GM23248 (cell line): ENCODE data around the gene DHCR24. TPM values are rescaled to one million over a fixed set of nuclear protein-coding genes. Genes with fewer than 3 reads are reported as not detected.

ENCODE experiments used
- DNase-seq: peaks from one replicate; pipeline ENCODE4 v3.0.0-alpha.2; 2015
- H2AFZ ChIP-seq: fragments of 200-600 bp; sonication (generic); 2 replicates; pipeline ENCODE4 v1.6.1; 2016; ENCODE audit warnings: antibody characterized with exemption
- H3F3A ChIP-seq: fragments of 200-600 bp; sonication (generic); 2 replicates; pipeline ENCODE4 v1.6.1; 2016; ENCODE audit warnings: mild to moderate bottlenecking, antibody characterized with exemption, mixed run types; ENCODE audit not compliant: insufficient read depth
- H3K27ac ChIP-seq: fragments of 200-600 bp; sonication (generic); 2 replicates; pipeline ENCODE4 v1.5.1; 2016; ENCODE audit warnings: mild to moderate bottlenecking
- H3K27me3 ChIP-seq: fragments of 200-600 bp; sonication (generic); replicated peaks from 2 replicates; pipeline ENCODE4 v1.6.1; 2016; ENCODE audit warnings: mild to moderate bottlenecking; ENCODE audit not compliant: insufficient read depth
- H3K36me3 ChIP-seq: fragments of 200-600 bp; sonication (generic); 2 replicates; pipeline ENCODE4 v1.6.1; 2016; ENCODE audit warnings: low read depth, mild to moderate bottlenecking
- H3K4me1 ChIP-seq: fragments of 200-600 bp; sonication (generic); 2 replicates; pipeline ENCODE4 v1.6.1; 2016; ENCODE audit warnings: mild to moderate bottlenecking; ENCODE audit not compliant: insufficient read depth
- H3K4me2 ChIP-seq: fragments of 200-600 bp; sonication (generic); one replicate; pipeline ENCODE4 v1.6.1; 2016; ENCODE audit warnings: mild to moderate bottlenecking; ENCODE audit not compliant: unreplicated experiment
- H3K4me3 ChIP-seq: fragments of 200-600 bp; sonication (generic); 2 replicates; pipeline ENCODE4 v1.5.1; 2016; ENCODE audit warnings: mild to moderate bottlenecking
- H3K79me2 ChIP-seq: fragments of 200-600 bp; sonication (generic); 2 replicates; pipeline ENCODE4 v1.6.1; 2016; ENCODE audit warnings: mild to moderate bottlenecking; ENCODE audit not compliant: insufficient read depth
- H3K9ac ChIP-seq: fragments of 200-600 bp; sonication (generic); 2 replicates; pipeline ENCODE4 v1.6.1; 2016; ENCODE audit warnings: mild to moderate bottlenecking
- H3K9me2 ChIP-seq: fragments of 200-600 bp; sonication (generic); 2 replicates; pipeline ENCODE4 v1.6.1; 2016; ENCODE audit warnings: mixed run types, mild to moderate bottlenecking, moderate library complexity; ENCODE audit not compliant: insufficient read depth
- H3K9me3 ChIP-seq: fragments of 200-600 bp; sonication (generic); one replicate; pipeline ENCODE4 v1.6.1; 2017; ENCODE audit warnings: low read depth
- H4K20me1 ChIP-seq: fragments of 200-600 bp; sonication (generic); 2 replicates; pipeline ENCODE4 v1.6.0; 2016; ENCODE audit not compliant: insufficient read depth
- EZH2 ChIP-seq: fragments of 200-600 bp; sonication (generic); IDR thresholded peaks from 2 replicates; pipeline ENCODE4 v1.6.1; 2018; ENCODE audit warnings: antibody characterized with exemption, mild to moderate bottlenecking; ENCODE audit not compliant: insufficient read depth, poor library complexity, severe bottlenecking
- EZH2phosphoT487 ChIP-seq: fragments of 200-600 bp; sonication (generic); IDR thresholded peaks from 2 replicates; pipeline ENCODE4 v1.6.1; 2018; ENCODE audit warnings: antibody characterized with exemption, moderate library complexity, mild to moderate bottlenecking, low read depth; ENCODE audit not compliant: insufficient read depth
- WGBS, 2 experiments: methylation state at CpG; one replicate each; pipeline ENCODE4 v1.1.6; 2015 to 2017; ENCODE audit warnings: low lambda C conversion rate in 2 of 2, low coverage in 1 of 2; ENCODE audit errors: missing lambda C conversion rate in 2 of 2; 5-methylcytosine and 5-hydroxymethylcytosine counted together
- in situ Hi-C: fragments of 300-500 bp; cut with MboI; formaldehyde crosslinking; loops from 2 replicates; pipeline ENCODE4 v1.15.0; 2020
- polyA plus RNA-seq: library from polyadenylated mRNA; unstranded; fragments of >200 nt; fragmentation: Nextera tagmentation; extraction: Ambion mirVana; gene quantifications from 2 replicates; pipeline ENCODE4 v1.2.1, GENCODE V29; 2016
- total RNA-seq: library from RNA; depleted of rRNA; stranded (reverse); fragments of >200 nt; shearing (Covaris generic); gene quantifications from 2 replicates; pipeline ENCODE4 v1.2.3, GENCODE V29; 2014

The DHCR24 gene
- total and polyA plus RNA-seq, 2 experiments from 2014 or later = 42.5 to 63.4 TPM

- H4K20me1 ChIP-seq = no peaks in the 10 kb centered on the region
- no peak overlapping the region for H3K27ac ChIP-seq
- H3K4me1 ChIP-seq = peaks cover 41% of the 10 kb centered on the region
- peak overlapping the region; percentile 75; the same call in 1 of the 2 replicates for H3K4me3 ChIP-seq
- H2AFZ ChIP-seq = no peak overlapping the region
- H3K9ac ChIP-seq = no peak overlapping the region
- H3F3A ChIP-seq = peaks cover 17% of the 10 kb centered on the region; the same call in 1 of the 2 replicates
- H3K4me2 ChIP-seq = peak overlapping the region; percentile 88
- H3K9me2 ChIP-seq = no peaks in the 10 kb centered on the region
- in situ Hi-C loops = no loop called here
- DNase-seq = no peak
- peaks cover 32% of the 10 kb centered on the region for H3K79me2 ChIP-seq
- TF ChIP-seq EZH2 (no peak), EZH2phosphoT487 (no peak)
- no peaks in the 10 kb centered on the region for H3K9me3 ChIP-seq
- H3K36me3 ChIP-seq = 0 out of 2 replicates have a peak, but pooled peaks cover 2% of the 10 kb centered on the region
- WGBS, 2 experiments = 75 to 78% methylated on average over 4 of the region's 4 CpGs
- H3K27me3 ChIP-seq = no peaks in the 10 kb centered on the region
These were observed 1.7 kb downstream of the DHCR24 start for GRCh38 chr1:54885237-54885679.

- Histone ChIP-seq H3K9ac (no peak overlapping the region), H3K4me1 (peaks cover 41% of the 10 kb centered on the region), H3F3A (peaks cover 17% of the 10 kb centered on the region; the same call in 1 of the 2 replicates), H3K79me2 (peaks cover 33% of the 10 kb centered on the region), H2AFZ (no peak overlapping the region), H3K36me3 (0 out of 2 replicates have a peak, but pooled peaks cover 4% of the 10 kb centered on the region), H3K9me2 (no peaks in the 10 kb centered on the region), H3K27me3 (no peaks in the 10 kb centered on the region), H3K9me3 (no peaks in the 10 kb centered on the region), H3K27ac (no peak overlapping the region), H4K20me1 (no peaks in the 10 kb centered on the region), H3K4me3 (no peak overlapping the region), H3K4me2 (no peak overlapping the region)
- 37% methylated on average over 3 of the region's 3 CpGs for WGBS, 2 experiments
- in situ Hi-C loops = no loop called here
- DNase-seq = no peak
- TF ChIP-seq EZH2 = no peak
- TF ChIP-seq EZH2phosphoT487 = no peak
These were observed 2.2 kb downstream of the DHCR24 start for GRCh38 chr1:54884768-54885167.

GRCh38 chr1:54884135-54884586 is 2.8 kb downstream of the DHCR24 start:
- Histone ChIP-seq H3K79me2 (peaks cover 33% of the 10 kb centered on the region), H3K27me3 (no peaks in the 10 kb centered on the region), H3F3A (peaks cover 17% of the 10 kb centered on the region; the same call in 1 of the 2 replicates), H3K9ac (no peak overlapping the region), H3K4me1 (peaks cover 41% of the 10 kb centered on the region), H3K36me3 (0 out of 2 replicates have a peak, but pooled peaks cover 4% of the 10 kb centered on the region), H2AFZ (no peak overlapping the region), H3K4me3 (no peak overlapping the region), H3K4me2 (peak overlapping the region; percentile 56), H3K9me3 (no peaks in the 10 kb centered on the region), H4K20me1 (no peaks in the 10 kb centered on the region), H3K27ac (peak overlapping the region; percentile 44), H3K9me2 (no peaks in the 10 kb centered on the region)
- WGBS, 2 experiments = 13 to 21% methylated on average over 3 of the region's 3 CpGs
- TF ChIP-seq EZH2 = no peak
- no peak for TF ChIP-seq EZH2phosphoT487
- in situ Hi-C loops = no loop called here
- peak; percentile 25 for DNase-seq

GRCh38 chr1:54883349-54884102 is 3.5 kb downstream of the DHCR24 start:
- TF ChIP-seq EZH2 (no peak), EZH2phosphoT487 (no peak)
- Histone ChIP-seq H3K9me2 (no peaks in the 10 kb centered on the region), H4K20me1 (no peaks in the 10 kb centered on the region), H3K4me1 (peaks cover 41% of the 10 kb centered on the region), H3K27ac (peak overlapping the region; percentile 44), H3K36me3 (0 out of 2 replicates have a peak, but pooled peaks cover 4% of the 10 kb centered on the region), H3K79me2 (peaks cover 33% of the 10 kb centered on the region), H3F3A (peaks cover 17% of the 10 kb centered on the region; the same call in 1 of the 2 replicates), H3K9ac (no peak overlapping the region), H2AFZ (no peak overlapping the region), H3K4me2 (peak overlapping the region; percentile 56), H3K4me3 (no peak overlapping the region), H3K9me3 (no peaks in the 10 kb centered on the region), H3K27me3 (no peaks in the 10 kb centered on the region)
- in situ Hi-C loops = no loop called here
- 54 to 58% methylated on average over 10 of the region's 10 CpGs for whole genome bisulfite sequencing, 2 experiments
- peak; percentile 62 for DNase-seq
